GM10248 (cell line): Measurements from ENCODE around the gene FSTL4.

Experiments used
- CTCF ChIA-PET: fragments of 300-600 bp; sonication (Branson Sonifier 250); formaldehyde crosslinking; extraction: SDS; loops from one replicate; lab custom pipeline; 2021; ENCODE audit warnings: antibody characterized with exemption; lab: Yijun Ruan, JAX
- POLR2A ChIA-PET: fragments of 350-650 bp; sonication (Branson Sonifier 250); formaldehyde crosslinking; extraction: SDS; loops from one replicate; lab custom pipeline; 2020; ENCODE audit warnings: antibody characterized with exemption; lab: Yijun Ruan, JAX
- DNase-seq: peaks from one replicate; pipeline ENCODE4 v3.0.0; 2012; ENCODE audit errors: extremely low spot score
- CTCF ChIP-seq: IDR thresholded peaks from 2 replicates; pipeline ENCODE4 v1.5.1; 2012; ENCODE audit warnings: mild to moderate bottlenecking, low read depth; ENCODE audit errors: extremely low read depth, missing control alignments, control extremely low read depth

Gene FSTL4

GRCh38 chr5:133569347-133569746 is 43.0 kb downstream of the FSTL4 start:
- ChIA-PET CTCF (no interaction called here), POLR2A (no interaction called here)
- no peak for TF ChIP-seq CTCF
- no peak for DNase-seq

DNA sequence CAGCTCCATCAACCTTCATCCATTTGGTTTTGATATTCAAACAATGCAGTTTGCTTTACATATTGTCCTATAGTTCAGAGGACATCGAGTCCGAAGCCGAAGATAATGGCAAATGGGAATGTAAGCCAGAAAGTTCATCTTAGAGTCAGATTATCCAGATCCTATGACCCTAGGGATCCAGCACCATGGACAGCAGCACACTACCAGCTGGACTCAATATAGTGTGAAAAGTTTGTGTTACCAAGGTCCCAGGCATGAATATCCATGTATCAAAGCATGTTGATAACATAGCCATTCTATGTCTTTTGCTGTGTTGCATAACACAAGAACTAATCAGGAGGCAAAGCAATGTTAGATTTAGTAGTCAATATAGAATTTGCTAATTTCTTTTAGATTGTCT is 46.3 kb downstream of the FSTL4 start:
- TF ChIP-seq CTCF, result no peak
- DNase-seq, result no peak
- POLR2A ChIA-PET, result no interaction called here
- CTCF ChIA-PET, result interaction anchor here (2.1 kb wide), 1 partner anchor 15 kb away, joined by 7 read pairs; no protein-coding TSS in a partner anchor

GRCh38 chr5:133564921-133565565 is 47.3 kb downstream of the FSTL4 start:
- CTCF ChIA-PET, result interaction anchor here (0.7 to 2.1 kb wide), 2 partner anchors 12 to 14 kb away, joined by 3 to 7 read pairs; no protein-coding TSS in a partner anchor
- POLR2A ChIA-PET, result no interaction called here

GRCh38 chr5:133562554-133562953 is 49.8 kb downstream of the FSTL4 start:
- no peak for DNase-seq
- ChIA-PET POLR2A (no interaction called here), CTCF (interaction anchor here (1.7 kb wide), 1 partner anchor 338 kb away, joined by 4 read pairs; no protein-coding TSS in a partner anchor)
- TF ChIP-seq CTCF, result no peak

More at GRCh38 chr5:133564921-133565565, 47.3 kb downstream of the FSTL4 start:
- no peak for TF ChIP-seq CTCF
- DNase-seq, result no peak

DNA sequence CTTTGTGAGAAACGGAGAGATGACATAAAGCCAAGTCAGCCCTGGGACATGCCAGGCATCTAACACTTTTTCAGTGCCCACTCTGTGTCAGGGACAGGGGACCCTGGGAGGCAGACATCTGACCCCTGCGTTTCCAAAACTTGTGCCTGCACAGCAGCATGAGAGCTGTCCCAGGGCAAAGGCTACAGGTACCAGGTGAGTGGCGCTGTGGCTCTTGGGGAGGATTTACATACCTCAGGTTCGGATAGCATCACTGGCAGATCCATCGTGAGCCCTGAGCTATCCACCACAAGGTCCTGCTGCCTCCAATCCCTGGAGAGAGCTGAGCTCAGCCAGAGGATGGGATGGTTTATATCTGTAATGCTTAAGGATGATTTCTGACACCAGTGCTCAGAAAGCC is 52.4 kb downstream of the FSTL4 start:
- POLR2A ChIA-PET, result no interaction called here
- CTCF ChIA-PET, result interaction anchor here (1.3 to 1.6 kb wide), 2 partner anchors 9 to 10 kb away, joined by 3 to 5 read pairs; no protein-coding TSS in a partner anchor
- DNase-seq, result no peak
- TF ChIP-seq CTCF, result no peak

DNA sequence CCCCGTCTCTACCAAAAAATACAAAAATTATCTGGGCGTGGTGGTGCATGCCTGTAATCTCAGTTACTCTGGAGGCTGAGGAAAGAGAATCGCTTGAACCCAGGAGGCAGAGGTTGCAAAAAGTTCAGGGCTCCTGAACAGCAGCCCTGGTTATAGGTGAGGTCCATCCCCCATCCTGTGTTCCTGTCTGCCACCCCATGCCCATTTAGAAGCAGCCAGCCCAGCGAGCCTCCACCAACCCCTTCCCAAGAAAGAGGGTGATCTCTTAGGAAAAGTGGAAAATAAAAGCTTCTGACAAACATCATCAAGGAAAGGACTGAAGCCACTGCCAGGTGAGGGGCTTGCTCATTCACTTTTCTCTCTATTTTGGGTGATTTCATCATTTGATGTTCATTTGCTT is 55.8 kb downstream of the FSTL4 start:
- no peak for TF ChIP-seq CTCF
- ChIA-PET POLR2A (no interaction called here), CTCF (no interaction called here)
- no peak for DNase-seq
